Stimulated activated CD8-positive, alpha-beta memory T cell treated with anti-CD3 and anti-CD28 coated beads, Interleukin-2, amount 100 ng/mL, for 1 hour (primary cell): ENCODE results near the gene LRRC75B.
"Not testable (repeated sequence)": the region's sequence is repeated elsewhere in the genome, so short reads cannot be mapped to it uniquely, and the experiment has no call there.

Experiments
- DNase-seq, 2 donors: peaks; one replicate each; pipeline ENCODE4 v3.0.0-alpha.2; 2020; ENCODE audit warnings: low read depth in 2 of 2

The LRRC75B gene

DNA sequence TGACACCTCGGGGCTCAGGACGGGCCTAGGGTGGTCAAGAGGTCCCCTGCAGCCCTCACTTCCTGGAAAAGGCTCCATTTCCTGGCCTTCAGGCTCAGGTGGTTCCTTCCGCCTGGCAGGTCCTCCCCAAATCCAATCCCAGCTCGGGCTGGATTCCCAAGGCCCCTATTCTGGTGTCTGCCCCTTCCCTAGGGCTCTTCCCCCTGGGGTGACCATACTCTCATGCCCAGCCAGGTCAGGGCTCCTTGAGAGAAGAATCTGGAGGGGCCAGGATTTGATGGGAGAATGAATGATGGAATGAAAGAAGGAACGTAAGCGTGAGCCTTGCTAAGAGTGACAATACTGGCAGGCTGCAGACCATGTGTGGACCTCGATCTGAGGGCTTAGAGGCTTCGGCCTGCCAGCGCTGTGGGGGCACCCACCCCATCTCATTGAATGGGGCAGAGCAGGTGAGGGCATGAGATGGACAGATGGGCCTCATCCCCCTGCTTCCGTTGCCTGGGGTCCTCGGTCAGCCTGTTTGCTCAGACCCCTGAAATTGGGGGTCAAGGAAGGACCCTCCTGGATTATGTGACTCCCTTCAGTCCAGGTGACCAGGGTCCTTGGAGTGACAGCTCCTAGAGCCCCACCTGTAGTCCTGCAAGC, 9.4 kb upstream of the LRRC75B start:
- DNase-seq = not testable (repeated sequence)

DNA sequence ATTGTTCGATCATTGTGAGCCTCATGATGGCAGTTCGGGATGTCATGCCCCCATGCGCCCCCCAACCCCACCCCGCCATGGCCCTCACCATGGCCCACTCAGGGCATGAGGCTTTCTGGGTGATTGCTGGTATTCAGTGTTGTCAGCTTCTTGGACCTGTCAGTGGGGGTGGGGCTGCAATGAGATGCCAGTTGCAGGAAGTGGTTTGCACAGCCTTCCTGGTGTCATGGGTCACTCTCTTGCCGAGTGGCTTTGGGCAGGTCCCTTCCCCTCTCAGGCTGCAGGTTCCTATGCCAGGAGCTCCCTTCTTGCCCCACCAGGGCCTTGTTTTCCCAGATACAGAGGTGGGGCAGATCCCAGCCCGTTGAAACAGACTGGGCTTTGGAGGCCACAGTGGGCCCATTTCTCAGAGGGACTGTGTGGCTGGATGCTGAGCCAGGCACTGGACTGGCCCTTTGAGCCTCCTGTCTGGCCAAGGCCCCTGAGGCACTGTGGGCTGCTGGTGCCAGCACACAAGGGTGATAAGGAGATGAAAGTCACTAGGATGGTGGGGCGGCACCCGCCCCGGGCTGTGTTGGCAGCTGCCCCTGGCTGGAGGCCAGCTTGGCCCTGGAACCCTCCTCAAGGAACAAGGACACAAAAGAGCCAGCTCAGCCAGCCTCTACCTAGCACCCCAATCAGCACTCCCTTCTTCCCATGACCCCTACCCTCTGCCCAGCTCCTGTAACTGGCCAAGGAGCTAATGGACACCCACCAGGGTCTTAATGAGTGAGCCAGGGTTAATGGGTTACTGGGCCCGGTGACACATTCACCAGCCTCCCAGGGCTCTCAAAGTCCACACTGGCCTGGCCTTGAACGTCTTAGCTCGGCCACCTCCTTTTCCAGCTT, 8.6 kb upstream of the LRRC75B start:
- no peak for DNase-seq

DNA sequence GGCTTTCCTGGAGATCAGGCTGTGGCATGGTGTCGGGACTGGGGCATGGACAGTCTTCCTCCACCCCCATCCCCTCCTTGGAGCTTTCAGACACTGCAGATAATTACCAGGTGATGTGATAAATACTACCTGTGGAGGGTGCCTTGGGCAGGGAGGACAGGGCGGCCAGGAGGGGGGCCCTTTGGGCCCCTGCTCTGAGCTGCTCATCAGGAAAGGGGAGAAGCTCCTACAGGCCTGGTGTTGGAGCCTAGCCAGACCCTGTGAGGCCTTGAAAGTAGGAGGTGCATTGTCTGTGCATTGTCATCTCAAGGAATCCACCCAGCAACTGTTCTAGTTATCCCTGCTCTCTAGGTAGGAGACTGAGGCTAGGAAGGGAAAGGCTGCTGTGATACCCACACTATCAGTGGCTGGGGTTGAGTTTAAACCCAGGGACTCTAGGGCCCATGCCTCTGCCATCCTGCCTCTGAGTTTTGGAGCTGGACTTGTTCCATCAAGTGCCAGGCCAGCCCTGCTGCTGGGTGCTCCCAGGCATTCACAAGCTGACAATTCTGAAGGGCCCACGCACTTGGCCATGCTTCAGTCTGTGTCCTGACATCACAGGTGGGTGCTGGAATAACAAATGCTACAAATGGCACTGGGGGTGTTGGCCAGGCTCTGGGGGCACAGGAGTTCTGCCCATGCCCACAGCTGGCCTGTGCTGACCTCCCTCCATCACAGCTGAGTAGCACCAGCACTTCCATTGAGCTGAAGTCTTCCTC, 7.3 kb upstream of the LRRC75B start:
- not testable (repeated sequence) for DNase-seq

DNA sequence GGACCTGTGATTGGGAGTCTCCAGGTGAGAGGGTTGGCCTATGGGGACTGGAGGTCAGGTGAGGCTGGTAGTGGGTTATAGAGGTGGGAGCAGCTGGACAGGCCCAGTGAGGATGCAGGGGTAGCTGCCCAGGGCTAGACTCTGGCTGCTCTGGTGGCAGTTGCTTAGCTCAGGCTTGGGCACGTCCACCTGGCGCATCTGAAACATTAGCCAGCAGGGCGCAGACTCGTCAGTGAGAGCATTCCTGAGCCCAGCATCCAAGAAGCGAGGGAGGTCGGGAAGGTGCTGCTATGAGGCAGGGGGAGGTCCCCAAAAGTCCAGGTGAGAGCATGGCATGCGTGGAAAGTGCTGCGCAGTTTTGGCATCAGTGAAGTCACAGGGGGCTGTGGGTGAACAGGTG, 6.6 kb upstream of the LRRC75B start:
- no peak for DNase-seq

DNA sequence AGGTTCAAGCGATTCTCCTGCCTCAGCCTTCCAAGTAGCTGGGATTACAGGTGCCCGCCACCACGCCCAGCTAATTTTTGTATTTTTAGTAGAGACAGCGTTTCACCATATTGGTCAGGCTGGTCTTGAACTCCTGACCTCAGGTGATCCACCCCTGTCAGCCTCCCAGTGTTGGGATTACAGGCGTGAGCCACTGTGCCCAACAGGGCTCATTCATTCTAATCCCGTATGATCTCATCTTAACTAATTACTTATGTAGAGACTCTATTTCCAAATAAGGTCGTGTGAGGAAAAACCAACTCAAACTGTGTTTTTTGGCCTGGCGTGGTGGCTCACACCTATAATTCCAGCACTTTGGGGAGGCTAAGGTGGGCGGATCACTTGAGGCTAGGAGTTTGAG, 4.2 kb upstream of the LRRC75B start:
- not testable (repeated sequence) for DNase-seq

DNA sequence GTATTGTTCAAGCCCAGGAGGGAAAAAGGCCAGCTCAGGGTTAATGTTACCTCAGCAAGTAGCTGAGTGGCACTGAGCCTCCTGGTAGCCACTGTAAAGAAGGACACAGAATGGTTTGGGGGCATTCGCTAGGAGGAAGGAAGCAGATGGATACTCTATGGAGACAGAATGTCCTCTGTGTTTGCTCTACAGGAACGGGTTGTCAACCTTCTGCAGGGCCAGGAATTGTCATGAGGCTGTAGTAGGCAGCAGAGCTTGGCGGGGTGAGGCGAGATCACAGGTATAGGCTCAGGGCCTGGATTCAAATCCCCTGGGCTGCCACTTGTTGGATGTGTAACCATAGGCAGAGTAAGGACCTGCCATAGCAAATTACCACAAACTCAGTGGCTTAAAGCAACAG, 3.0 kb upstream of the LRRC75B start:
- DNase-seq = no peak

DNA sequence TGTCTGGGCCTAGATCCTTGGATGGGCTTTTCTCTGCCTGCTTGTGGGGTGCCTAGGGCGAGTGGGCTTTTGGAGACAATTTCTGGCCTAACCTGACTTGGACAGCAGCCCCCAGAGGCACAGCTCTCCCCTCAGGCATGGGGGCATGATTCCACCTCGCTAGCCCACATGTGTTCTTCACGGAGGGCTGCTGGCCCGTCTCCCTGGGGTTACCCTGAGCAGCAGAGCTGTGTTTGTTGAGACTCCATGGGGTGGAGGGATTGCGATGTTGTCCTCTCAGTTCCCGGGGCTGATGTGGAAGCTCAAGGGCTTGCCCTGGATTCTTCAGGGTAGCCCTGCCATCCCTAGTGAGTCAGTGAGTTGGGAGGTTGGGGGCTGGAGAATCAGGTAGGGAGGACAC, 2.4 kb upstream of the LRRC75B start:
- no peak for DNase-seq

DNA sequence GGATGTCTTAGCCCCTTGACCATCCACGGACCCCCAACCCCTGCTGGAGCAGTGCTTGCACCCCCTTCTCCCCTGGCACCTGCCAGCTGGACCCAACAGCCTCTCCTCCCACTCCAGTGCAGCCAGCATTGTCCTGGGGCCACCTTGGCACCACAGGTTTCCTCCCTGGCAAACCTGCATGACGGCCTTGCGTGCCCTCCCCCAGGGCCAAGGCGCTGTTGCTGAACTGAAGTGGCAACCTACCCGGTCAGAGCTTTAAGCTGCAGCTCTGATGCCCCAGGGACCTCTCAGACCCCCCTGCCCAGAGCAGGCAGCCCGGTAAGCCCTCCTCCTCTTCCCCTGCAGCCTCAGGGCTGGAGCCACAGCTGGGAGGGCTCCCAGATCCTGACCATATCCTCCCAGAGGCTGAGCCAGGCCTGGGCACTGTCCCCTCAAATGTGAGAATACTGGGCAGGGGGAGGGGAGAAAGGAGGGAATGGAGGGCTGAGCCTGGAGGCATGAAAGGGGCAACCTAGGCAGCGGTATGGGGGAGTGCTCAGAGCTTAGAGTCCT, 1.8 kb upstream of the LRRC75B start:
- DNase-seq = no peak

DNA sequence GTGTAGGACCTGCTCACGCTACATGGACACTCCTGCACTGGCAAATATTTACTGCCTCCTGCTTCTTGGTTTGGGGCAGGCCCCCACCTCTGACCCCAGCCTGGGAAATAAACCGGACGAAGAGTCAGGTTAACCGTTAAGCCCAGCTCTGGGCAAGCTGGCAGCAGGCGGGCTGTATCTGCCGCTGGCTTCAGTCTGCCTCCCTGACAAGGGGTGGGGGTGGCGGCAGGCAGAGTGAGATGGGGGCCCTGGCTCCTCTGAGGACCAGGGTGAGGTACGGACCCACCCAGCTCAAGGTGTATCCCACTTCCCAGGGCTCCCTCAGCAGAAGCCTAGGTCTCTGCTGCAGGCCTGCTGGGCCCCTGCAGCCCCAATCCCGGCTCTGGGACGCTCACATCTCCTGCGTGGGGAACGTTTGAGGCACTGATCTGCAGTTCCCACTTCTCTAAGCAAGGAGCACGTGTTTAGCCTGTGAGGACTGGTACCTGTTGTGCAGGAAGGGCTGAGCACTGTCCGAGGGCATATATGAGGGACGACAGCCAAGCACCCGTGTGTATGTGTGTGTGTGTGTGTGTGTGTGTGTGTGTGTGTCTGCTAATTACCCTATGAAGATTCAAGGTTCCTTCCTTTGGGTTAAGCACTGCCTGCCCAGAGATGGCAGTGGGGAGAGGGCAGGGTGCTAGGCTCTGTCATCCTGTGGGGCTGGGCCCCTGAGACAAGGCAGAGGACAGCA, 1.1 kb upstream of the LRRC75B start:
- no peak for DNase-seq

DNA sequence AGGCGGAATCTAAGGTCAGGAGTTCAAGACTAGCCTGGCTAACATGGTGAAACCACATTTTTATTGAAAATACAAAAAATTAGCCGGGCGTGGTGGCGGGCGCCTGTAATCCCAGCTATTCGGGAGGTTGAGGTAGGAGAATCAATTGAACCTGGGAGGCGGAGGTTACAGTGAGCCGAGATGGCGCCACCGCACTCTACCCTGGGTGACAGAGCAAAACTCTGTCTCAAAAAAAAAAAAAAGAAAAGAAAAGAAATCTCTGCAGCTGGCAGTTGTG, 624 bp upstream of the LRRC75B start:
- not testable (repeated sequence) for DNase-seq

DNA sequence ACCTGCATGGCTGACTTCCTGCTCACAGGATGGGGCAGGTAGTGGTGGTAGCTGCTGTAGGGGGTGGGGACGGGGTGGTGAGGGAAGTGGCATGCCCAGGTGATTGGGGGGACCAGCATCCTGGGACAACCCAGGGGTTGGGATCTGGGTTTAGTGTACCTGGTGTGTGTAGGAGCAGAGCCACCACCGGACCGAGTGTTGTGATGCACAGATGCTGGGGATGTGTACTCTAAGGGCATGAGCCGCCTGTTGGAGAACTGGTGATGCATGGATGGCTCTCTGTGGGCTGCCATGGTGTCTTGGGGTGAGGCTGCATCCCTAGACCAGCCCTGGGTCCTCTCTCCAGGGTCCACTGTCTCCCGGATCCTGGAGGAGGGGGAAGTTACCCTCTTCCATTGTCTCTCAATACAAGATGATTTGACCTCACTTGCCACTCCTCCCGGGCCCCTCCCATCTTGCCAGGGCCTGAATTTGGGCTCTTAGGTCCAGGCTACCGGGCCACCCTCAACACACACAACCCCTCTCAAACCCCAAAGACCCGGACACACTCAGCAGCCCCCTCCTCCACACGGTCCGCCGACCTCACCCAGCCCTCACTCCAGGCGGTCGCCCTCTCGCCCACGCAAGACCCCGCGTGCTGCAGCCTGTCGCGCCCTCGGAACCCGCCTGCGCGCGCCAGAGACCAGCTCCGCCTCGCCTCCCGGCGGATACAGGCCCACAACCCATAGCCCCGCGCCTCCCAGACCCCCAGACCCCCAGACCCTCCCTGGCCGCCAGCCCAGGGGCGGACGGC, 619 bp downstream of the LRRC75B start:
- DNase-seq = no peak

DNA sequence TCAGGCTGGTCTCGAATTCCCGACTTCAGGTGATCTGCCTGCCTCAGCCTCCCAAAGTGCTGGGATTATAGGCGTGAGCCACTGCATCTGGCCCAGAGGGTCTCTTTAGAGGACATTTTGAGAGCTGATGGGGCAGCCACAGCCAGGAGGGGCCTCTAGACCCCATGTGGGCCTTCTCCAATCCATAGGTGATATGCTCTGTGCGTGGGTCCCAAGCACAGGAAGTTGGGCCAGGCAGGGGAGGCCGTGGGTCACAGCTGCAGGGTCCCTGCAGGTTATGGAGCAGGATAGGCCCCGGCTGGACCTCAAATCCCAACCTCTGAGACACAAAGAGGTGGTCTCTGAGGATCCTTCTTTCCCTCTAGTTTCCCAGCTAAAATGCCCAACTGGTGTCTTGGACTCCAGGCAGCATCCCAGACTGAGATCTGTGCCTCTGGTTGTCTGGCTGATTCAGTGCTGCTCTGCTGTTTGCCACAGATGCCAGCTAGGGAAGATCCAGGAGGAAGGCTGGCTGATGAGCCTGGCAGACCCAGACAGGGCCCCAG, 1.5 kb downstream of the LRRC75B start:
- DNase-seq = no peak

DNA sequence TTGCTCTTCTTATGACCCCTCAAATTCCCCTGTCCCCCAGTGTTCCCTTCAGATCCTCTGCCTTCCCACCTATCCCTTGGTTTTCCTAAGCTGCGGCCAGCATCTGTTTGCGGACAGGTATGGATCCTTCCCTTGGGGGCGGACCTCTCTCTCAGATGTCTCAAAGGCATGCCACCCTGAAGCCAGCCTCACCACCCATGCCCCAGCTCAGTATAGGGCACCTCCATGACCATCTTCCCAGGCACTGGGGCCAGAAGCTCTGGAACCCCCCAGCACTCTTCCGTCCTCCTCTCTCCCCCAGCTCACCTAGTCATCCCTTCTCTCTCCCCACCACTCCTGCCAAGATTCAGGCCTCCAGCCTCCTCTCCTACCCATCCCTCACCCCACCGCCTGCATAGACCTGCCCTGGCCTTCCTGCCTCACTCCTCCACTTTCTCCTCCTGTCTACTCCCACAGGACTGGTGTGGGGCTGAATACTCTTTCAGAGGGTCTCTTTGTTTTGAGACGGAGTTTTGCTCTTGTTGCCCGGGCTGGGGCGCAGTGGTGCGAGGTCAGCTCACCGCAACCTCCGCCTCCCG, 2.2 kb downstream of the LRRC75B start:
- no peak for DNase-seq

DNA sequence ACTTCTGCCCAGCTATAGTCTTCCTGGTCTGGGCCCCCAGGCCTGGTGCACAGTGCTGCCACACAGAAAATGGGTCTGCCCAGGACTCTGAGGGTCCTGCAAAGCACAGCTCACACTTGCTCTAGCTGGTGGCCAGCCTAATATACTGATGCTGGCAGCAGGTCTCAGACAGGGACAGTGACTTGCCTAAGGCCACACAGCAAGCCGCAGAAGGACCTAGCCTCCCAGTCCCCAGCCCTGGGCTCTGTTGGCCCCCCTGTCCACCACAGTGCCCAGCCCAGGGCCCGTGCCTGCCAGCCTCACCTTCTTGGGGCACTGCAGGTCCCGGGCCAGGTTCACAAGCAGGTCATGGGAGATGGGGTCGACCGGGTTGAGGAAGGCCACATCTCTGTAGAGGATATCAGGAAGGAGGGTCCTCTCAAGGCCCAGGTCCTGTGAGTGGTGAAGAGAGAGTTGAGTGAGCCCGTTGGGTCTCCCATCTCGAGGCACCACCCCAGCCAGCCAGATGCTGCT, 3.3 kb downstream of the LRRC75B start:
- no peak for DNase-seq

DNA sequence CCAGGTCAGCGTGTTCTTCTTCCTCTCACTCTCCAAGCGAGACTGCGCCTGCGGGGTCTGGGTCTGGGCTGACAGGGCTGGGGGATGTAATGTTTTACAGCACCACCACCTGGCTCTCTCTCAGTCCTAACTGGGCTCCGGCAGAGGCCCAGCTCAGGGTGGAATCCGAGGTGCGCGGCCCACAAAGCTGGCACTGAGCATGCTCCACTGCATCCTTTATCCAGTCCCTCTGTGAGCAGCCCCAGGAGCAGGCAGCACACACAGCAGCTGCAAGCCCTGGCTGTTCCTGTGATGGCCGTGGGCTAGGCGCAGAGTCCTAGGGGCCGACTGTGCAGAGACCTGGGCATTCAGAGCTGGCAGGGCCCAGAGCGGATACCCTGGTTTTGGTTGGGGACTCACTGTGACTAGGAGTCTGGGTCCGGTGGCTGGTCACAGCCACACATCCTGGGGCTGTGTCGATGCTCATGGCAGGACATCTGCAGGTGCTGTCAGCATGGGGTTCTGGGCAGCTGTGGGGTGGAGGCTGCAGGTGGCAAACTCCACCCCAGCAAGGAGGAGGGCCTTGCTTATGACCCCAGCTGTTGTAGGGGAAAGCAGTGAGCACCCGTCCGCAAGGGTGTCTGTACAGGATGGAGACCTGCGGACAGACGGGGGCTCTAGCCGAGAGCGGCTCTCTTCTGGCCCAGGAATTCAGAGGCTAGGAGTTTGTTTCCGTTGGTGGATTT, 4.0 kb downstream of the LRRC75B start:
- no peak for DNase-seq

DNA sequence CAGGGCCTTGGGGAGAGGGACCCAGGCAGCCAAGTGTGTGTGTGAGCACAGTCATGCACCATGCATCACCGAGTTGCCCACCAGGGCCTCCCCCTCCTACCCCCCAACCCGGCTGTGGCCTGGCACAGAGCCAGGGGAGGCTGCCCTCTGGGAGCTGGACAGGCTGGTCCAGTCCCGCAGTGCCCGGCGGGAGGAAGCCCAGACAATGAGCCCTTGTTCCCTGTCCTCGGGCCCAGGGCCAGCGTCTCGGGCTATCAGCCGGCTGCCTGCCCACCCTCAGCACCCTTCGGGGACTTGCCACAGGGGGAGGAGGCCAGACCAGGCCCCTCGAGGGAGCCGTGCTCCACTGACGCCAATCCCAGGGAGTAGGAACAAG, 4.5 kb downstream of the LRRC75B start:
- DNase-seq = no peak

DNA sequence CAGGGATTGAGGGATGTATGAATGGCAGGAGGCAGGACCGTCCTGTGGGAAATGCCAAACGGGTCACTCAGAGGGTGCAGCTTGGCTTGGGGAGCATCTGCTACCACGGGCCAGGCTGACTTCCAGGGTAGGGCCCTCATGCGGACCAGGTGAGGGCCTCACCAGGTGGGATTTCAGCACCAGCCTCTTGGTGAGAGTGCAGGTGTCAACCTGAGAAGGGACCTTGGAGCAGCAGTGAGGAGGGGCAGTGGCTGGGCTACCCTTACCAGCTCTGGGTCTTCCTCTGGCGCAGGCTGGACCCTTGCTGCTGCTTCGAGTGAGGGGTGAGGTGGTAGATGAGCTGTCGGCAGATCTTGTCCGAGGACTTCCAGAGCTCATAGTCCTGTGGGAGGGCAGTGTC, 4.9 kb downstream of the LRRC75B start:
- no peak for DNase-seq

DNA sequence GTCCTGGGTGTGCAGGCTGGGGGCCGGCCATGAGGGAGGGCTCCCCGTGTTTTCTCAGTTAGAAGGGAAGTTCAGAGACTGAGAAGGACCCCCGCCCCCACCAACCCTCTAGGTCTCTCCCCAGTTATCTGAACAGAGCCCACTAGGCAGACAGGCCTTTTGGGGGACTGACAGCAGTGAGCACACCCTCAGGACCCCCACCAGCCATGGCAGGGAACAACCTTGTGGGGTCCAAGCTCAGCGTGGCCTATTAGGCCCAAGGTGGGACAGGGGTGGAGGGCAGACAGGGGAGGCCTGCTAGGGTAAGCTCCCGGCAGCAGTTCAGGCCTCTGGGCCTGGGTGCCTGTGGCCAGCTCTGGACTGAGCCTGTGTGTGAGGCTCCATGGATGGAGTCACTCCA, 5.6 kb downstream of the LRRC75B start:
- DNase-seq = no peak

DNA sequence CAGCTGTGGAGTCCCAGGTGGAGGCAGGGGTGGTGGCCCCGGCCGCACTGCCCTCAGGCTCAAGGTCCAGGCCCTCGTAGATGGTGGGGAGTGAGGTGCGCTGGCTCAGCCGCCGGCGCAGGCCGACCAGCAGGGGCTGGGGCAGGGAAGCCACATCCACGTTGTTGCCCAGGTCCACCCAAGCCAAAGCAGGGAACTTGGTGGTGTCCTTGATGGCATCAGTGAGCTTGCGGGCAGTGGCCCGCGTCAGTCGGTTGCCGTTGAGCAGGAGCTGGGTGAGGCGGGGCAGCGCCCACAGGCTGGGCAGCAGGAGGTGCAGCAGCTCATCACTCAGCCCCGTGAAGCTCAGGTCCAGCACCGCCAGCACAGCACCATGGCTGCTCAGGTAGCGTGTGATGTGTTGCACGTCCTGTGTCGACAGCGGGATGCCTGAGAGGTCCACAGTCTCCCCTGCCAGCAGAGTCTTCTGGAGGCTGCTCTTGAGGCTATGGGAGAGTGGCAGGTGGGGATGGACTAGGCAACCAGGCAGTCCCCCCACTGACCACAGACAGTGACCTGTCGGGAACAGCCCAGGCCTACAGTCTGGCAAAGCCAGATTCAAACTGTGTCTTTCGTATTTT, 6.8 kb downstream of the LRRC75B start:
- no peak for DNase-seq
